ENCODE results near the gene ERICH2.

GRCh38 chr2:170827841-170828532 lies 57.8 kb downstream of the ERICH2 start:
- no peak for TF ChIP-seq CTCF (IDR thresholded peaks at IDR 0.05; ENCODE audit: insufficient read depth, low read length)
- no peak for TF ChIP-seq REST (IDR thresholded peaks at IDR 0.05; ENCODE audit: insufficient replicate concordance, low read depth)
- TF ChIP-seq POLR2AphosphoS5 (IDR thresholded peaks at IDR 0.05; ENCODE audit: low read depth): no peak
- no peak for TF ChIP-seq SPI1 (IDR thresholded peaks at IDR 0.05; ENCODE audit: borderline replicate concordance, low read depth)
- TF ChIP-seq GABPA (IDR thresholded peaks at IDR 0.05; ENCODE audit: low read depth): no peak
